ENCODE measurements around the gene TMEM59L.
"Not testable (repeated sequence)": the region's sequence is repeated elsewhere in the genome, so short reads cannot be mapped to it uniquely, and the experiment has no call there.

The TMEM59L gene

DNA sequence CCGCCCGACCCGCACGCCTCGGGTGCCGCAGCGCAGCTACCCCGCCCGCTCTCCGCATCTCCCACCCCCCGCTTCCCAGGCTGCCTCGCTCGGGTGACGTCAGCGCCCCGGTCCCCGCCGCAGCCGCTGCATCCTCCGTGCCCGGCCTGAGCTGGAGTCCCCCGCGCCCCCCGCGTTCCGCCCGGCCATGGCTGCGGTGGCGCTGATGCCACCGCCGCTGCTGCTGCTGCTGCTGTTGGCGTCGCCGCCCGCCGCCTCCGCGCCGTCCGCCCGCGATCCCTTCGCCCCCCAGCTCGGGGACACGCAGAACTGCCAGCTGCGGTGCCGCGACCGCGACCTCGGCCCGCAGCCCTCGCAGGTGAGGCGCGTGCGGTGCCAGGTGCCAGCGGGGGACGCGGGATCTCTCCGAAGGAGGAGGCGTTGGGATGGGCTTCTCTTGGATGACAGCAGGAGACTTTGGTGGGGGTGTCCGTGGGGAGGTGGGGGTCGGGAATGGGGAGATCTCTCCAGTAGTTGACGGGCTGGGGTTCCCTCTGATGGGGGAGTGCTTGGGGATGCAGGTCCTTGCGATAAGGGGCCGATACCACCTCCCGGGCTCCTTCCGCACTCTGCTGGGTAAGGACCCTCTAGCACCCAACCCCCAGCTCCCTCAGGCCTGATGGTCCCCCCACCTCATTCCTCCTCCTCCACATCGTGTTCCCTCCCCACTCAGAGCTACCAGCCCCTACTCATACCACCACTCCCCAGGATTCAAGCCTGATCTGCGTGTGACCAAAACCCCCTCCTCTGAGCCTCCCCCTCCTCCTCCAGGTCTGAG lies at the start of gene TMEM59L:
Gene TMEM59L (plus strand): TSS at position 99 of the 817 bp plus-strand sequence. CDS start 89 bp downstream, at position 188.
- in situ Hi-C loops (cut with MboI; ENCODE audit: low sequenced_read_pairs): no loop called here

DNA sequence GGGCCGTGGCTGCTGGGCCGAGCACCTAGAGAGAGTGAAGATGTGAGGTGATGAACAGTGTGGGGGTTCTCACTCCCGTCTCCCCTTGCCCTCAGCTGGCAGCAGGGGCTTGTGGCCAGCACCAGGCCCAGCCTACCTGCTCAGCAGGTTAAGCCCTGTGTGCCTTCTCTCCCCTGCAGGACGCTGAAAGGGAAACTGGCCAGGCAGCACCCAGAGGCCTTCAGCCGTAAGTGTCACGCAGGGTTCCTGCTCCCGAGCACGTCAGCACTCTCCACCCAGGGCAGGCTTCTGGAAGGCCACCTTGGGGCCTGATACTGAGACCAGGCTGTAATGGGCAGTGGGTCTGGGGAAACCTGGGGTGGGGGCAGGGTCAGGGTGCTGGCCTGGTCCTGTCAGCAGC lies 45.7 kb upstream of the TMEM59L start:
- in situ Hi-C loops (cut with MboI; ENCODE audit: low sequenced_read_pairs): no loop called here

DNA sequence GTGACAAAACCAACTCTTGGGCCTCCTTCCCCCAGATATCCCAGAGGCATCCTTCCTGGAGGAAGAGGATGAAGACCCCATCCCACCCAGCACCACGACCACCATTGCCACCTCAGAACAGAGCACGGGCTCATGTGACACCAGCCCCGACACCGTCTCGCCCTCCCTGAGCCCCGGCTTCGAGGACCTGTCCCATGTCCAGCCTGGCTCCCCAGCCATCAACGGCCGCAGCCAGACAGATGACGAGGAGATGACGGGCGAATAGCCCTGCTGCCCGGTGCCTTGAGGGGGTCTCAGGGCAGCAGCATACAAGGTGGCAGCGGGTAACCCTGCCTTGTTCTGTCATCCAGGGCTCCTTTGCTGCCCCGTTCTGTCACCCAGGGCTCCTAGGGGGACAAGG lies 44.3 kb upstream of the TMEM59L start:
- in situ Hi-C loops (cut with MboI; ENCODE audit: low sequenced_read_pairs): no loop called here

DNA sequence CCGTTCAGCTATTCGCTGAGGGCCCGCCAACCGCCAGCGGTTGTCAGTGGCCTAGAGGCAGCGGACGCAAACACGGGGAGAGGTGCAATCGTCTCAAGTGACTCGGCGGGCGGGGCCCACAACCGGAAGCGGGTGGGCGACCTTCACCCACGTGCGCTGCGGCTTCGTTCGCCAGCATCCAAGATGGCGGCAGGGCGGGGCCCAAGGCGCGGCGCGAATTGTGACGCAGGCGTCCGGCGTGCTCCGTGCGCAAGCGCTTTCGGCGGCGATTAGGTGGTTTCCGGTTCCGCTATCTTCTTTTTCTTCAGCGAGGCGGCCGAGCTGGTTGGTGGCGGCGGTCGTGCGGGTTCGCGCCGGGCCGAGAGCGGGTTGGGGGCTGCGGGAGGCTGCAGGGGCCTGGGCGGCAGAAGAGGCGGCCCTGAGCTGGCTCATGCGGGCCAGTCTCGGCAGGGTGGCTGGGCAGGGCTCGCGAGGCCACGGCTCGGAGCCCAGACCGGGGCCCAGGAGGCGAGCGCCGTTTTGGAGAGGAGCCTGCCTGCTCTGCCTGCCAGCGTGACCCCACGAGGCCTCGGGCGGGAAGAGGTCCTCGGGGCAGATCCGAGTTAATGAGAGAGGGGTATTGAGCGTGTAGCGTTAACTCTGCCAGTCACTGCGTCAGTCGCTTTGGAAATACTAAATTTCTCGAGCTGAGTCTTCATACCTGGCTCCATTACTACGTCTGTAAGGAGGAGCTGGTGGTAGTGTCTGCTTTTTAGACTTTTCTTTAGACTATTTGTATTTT lies 40.9 kb upstream of the TMEM59L start, which contains the start of gene UBA52:
Gene UBA52 (plus strand): TSS at position 294 of the 781 bp plus-strand sequence. CDS start 1,444 bp downstream, outside the sequence.
- in situ Hi-C loops (cut with MboI; ENCODE audit: low sequenced_read_pairs): no loop called here

DNA sequence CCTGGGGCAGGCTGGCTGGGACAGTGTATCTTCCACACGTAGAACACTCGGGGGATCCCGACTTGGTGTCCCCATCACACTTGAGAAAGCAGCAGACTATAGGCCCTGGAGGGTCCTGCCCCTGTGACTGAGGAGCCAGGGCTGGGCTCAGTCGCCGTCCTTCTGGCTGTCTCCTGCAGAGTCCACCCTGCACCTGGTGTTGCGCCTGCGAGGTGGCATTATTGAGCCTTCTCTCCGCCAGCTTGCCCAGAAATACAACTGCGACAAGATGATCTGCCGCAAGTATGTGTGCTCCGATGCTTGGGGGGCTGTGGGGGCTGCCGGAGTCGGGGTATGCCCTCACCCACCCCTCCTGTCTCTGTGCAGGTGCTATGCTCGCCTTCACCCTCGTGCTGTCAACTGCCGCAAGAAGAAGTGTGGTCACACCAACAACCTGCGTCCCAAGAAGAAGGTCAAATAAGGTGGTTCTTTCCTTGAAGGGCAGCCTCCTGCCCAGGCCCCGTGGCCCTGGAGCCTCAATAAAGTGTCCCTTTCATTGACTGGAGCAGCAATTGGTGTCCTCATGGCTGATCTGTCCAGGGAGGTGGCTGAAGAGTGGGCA lies 37.9 kb upstream of the TMEM59L start:
- in situ Hi-C loops (cut with MboI; ENCODE audit: low sequenced_read_pairs): no loop called here

DNA sequence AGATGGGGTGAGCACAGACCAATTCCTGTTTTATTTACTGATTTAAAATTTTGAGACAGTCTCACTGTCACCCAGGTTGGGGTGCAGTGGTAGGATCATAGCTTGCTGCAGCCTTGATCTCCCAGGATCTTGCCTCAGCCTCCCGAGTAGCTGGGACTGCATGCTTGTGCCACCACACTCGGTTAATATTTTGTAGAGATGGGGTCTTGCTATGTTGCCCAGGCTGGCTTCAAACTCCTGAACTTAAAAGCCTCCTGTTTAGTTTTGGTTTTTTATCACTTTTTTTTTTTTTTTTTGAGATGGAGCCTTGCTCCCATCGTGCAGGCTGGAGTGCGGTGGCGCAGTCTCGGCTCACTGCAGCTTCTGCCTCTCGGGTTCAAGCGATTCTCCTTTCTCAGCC lies 36.3 kb upstream of the TMEM59L start:
- in situ Hi-C loops (cut with MboI; ENCODE audit: low sequenced_read_pairs): no loop called here

DNA sequence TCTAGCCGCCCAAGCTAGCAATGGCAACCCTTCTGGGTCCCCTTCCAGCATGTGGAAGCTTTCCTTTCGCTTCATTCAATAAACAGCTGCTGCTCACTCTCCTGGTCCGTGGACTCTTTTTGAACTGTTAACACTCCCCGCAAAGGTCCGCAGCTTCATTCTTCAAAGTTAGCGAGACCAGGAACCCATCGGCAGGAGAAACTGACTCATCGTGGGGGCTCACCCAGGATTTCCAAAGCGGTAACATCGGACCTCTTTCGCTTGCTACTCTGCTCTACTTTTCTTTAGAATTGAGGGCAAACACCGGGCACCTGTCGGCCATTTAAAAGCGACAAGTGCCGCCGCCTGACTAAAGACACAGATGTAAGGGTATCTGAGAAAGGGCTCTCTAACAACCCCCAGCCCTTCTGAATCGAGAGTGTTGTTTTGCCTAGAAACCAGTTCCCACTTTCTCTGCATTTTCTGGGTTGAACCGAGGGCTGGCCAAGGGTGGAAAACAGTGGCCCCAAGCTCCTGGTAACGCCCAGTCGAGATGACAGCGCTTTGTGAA lies 35.2 kb upstream of the TMEM59L start:
- in situ Hi-C loops (cut with MboI; ENCODE audit: low sequenced_read_pairs): no loop called here

DNA sequence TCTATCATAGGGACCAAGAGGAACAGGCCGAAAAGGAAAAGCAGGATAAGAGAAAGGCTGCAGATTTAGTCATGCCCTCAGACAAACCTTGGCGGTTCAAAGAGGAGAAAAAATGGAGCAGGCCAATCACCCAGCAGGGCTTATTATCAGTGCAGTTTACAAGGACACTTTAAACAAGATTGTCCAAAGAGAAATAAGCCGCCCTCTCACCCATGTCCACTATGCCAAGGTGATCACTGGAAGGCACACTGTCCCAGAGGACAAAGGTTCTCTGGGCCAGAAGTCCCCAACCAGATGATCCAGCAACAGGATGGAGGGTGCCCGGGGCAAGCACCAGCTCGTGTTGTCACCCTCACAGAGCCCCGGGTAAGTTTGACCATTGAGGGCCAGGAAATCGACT lies 32.4 kb upstream of the TMEM59L start:
- in situ Hi-C loops (cut with MboI; ENCODE audit: low sequenced_read_pairs): no loop called here

DNA sequence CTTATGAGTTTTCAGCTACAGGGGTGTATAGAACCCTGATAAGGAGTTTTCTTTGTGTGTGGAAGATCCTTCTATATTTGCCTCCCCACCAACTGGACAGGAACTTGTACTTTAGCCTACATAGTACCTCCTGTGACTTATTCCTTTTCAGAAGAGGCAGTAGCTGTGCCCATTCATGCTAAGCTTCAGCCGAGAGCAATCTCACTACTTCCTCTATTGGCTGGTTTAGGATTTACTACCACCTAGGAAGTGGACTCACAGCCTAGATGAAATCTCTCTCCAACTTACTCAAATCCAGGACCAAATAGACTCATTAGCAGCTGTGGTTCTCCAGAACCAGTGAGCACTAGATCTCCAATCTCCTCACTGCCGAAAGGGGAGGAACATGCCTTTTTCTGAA lies 26.4 kb upstream of the TMEM59L start:
- in situ Hi-C loops (cut with MboI; ENCODE audit: low sequenced_read_pairs): no loop called here

DNA sequence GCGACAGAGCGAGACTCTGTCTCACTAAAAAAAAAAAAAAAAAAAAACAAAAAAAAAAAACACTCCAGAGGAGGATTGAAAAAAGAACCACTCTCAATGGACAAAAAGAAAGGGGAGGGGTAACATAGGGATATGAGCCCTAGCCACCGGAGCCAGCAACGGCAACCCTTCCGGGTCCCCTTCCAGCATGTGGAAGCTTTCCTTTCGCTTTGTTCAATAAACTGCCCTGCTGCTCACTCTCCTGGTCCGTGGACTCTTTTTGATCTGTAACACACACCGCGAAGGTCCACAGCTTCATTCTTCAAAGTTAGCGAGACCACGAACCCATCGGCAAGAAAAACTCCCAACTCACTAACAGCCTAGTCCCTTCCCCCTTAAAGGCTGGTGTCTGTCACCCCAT lies 25.1 kb upstream of the TMEM59L start:
- in situ Hi-C loops (cut with MboI; ENCODE audit: low sequenced_read_pairs): no loop called here

DNA sequence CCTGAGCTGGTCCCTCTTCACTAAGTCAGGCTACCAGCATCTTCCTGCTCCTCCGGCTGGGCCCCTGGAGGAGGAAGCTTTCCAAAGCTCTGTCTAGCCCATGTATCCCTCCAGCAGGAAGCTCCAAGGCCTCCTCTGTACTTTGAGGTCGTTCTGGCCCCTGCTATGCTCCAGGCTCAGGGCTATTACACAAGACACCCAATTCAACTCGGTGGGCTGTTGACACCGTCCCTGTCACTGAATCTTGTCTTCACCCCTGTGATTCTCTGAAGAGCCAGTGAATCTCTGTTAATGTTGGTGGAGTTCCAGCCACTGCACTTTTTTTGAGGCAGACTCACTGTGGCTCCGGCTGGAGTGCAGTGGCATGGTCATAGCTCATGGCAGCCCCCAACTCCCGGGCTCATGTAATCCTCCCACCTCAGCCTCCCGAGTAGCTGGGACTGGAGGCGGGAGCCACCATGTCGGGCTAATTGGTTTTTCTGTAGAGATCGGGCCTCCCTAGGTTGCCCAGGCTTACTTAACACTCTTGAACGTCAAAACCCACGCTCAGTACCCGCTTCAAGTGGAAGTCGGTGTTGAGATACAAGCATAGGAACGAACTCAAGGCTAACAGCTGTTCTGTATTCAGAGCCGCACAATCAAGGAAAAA lies 24.6 kb upstream of the TMEM59L start:
- in situ Hi-C loops (cut with MboI; ENCODE audit: low sequenced_read_pairs): no loop called here

DNA sequence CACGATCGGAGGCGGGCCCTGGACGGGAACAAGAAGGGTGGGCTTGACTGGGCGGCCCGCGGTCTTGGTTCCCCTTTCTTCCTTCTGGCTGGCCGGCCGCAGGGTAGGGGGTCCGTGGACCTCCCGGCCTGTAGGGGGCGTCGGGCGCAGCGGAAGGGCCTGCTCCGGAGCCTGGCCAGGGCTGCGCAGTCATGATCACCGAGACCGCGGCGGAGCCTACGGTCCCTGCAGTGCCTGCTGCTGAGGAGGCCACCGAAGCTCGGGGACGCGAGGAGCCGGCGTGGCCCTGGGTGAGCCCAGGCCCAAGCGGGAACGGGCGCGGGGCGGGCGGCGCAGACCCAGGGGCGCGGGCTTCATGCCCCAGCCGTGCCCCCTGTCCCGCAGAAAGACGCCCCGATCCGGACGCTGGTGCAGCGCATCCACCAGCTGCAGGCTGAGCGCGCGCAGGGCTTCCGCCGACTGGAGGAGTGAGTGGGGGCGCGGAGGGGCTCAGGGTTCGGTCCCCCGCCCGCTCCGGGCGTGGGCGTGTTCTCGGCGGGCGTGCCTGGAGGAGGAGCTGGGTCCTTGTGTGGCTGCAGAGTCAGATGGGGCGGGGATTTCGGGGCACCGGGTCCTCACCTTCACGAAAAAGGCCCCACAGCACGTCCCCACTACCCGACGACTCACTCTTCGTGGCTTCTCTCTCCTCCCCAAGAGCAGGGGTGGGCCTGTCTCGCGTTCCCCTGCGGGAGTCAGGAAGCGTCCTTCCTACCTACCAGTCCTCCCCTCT lies 23.9 kb upstream of the TMEM59L start, which contains the start of gene REX1BD:
Gene REX1BD (plus strand): TSS at position 188 of the 769 bp plus-strand sequence. CDS start 4 bp downstream, at position 192.
- in situ Hi-C loops (cut with MboI; ENCODE audit: low sequenced_read_pairs): no loop called here

DNA sequence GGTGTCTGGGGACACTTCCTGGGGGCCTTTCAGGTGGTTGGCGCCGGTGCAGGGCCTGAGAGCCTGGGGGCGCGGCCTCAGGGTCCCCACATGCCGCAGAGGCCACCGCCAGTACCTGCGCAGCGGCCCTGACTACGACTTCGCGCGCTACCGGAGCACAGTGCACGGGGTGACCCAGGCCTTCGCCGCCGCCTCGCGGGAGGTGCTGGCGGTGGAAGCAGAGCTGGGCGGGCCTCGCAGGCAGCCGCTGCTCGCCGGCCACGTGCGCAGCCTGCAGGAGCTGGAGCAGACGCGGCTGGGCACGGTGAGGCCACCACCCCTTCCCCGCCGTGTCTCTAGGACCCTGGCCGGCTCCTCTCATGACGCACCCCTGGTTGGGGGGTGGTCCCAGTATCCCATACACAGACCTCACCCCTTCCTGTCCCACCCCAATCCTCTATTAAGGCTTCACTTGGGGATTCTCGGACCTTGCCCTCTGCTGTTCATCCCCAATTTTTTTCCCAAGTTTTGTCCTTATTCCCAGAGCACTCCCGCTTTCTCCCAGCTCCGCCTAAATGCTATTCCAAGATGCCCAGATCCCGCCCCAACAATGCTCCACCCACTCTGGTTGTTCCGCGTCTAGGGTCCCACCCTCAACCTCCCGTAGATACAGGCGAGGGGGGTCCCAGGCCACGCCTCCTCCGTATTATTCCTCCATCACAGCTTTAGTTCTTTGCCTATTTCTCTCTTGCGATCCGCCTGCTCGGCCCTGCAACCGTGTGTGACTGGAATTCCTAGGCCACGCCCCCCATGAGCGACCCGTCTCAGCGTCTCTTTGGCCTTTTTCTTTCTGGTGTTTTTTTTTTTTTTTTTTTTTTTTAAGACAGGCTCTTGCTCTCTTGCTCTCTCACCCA lies 23.0 kb upstream of the TMEM59L start:
- in situ Hi-C loops (cut with MboI; ENCODE audit: low sequenced_read_pairs): no loop called here

DNA sequence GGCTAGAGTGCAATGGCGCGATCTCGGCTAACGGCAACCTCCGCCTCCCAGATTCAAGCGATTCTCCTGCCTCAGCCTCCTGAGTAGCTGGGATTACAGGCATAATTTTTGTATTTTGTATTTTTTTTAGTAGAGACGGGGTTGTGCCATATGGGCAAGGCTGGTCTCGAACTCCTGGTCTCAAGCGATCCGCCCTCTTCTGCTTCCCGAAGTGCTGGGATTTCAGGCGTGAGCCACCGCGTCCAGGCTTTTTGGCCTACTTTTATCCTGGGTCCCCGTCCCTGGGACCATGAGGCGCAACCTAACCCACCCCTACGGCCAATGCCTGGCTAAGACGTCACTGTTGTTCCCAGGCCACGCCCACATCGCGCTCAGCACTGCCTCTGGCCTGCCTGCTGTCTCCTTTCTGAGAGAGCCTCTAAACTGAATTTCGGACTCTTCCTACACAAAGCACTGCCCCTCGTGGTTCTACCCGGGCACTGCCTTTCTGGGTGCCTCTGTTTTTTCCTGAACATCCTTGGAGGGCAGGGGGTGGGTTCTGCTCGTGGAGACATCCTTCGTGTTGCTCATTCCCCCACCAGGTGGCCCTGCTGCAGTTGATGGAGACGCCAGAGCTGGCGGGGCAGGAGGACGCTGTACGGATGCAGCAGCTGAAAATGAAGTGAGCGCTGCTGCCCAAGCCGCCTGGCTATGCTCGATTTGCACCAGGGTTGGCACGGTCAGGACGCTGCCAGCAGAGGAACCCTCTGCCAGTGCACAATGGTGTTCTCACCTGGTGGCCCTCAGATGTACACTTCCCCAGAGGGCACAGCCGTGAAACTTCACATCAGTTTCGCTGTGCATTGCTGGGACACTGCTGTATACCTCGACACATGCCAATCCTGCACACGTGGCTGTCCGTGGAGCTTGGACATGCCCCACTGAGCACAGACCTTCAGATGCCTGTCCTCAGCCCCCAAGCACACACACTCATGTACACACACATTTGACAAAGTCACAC lies 22.1 kb upstream of the TMEM59L start:
- in situ Hi-C loops (cut with MboI; ENCODE audit: low sequenced_read_pairs): no loop called here

DNA sequence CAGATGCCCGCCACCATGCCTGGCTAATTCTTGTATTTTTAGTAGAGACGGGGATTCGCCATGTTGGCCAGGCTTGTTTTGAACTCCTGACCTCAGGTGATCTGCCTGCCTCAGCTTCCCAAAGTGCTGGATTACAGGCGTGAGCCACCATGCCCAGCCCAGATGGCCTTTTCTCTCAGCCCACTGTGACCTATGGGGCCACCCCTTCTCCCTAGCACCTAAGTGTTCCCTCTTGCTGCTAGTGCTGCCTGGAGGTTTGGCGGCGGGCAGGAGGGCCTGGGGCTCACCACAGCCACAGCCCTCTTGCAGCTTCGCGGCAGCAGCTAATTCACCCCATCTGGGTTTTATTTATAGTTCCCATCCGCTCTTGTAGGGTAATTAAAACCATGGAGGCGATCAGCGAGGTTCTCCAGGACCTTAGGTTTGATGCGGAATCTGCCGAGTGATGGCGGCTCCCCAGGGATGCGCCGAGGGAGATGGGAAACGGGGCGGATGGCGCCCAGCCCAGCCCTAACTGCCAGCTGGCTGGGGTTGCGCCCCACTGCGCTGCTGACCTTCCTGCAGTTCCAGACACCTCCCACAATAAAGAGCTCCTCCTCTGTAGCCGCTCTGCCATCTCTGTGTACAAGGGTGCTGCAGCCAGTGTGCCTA lies 20.8 kb upstream of the TMEM59L start:
- in situ Hi-C loops (cut with MboI; ENCODE audit: low sequenced_read_pairs): no loop called here

DNA sequence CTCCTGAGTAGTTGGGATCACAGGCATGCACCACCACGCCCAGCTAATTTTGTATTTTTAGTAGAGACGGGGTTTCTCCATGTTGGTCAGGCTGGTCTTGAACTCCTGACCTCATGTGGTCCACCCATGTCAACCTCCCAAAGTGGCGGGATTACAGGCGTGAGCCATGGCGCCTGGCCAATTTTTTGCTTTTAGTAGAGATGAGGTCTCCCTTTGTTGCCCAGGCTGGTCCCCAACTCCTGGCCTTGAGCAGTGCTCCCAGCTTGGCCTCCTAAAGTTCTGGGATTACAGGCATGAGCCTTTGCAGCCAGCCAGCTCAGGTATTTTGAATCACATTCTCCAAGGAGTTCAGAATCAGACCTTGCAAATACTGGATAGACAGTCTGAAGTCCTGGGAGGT lies 19.9 kb upstream of the TMEM59L start:
- in situ Hi-C loops (cut with MboI; ENCODE audit: low sequenced_read_pairs): not testable (repeated sequence)

DNA sequence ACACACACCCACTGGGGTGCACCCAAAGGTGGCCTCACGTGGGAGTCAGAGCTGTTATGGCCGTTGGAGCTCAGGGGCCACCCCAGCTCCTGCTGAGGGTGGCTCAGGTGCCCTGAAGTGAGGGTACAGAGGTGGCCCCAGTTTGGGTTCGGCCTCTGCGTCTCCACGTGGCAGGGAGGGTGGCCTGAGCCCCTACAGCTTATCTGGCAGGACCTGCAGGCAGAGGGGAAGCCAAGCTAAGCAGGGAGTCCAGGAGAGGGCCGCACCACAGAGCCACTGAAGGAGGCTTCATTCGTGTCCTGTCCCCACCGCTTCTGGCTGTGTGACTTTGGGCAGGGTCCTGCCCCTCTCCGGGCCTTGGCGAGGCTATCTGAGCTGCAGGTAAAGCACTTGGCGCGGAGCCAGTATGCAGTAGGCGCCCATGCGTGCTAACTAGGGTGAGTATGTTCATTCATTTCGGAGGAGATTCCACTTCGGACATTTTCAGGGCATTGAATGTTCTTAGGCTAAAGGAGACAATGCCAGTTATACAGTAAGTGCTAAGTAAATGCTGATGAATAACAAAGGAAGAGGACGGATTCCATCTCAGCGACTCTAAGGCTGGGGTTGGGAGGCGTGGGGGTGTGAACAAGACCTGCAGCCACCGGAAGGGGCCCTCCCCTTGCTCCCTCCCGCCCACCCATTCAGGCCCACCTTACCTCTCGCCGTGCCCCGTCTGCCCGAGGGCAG lies 19.1 kb upstream of the TMEM59L start:
- in situ Hi-C loops (cut with MboI; ENCODE audit: low sequenced_read_pairs): no loop called here
